Motor neuron (in vitro differentiated cells): ENCODE results near the gene HHLA2. TPM values are rescaled to one million over a fixed set of nuclear protein-coding genes. Genes with fewer than 3 reads are reported as not detected.

Experiments used
- ATAC-seq, 8 experiments: fragments of 200-7000 bp; cut with Tn5 transposase; replicated peaks in 6 of 8; 2 replicates each; pipeline ENCODE4 v1.8.0; 2021; ENCODE audit warnings: mild to moderate bottlenecking in 8 of 8, moderate library complexity in 8 of 8
- H3K27ac ChIP-seq, 2 donors: fragments of 250-450 bp; sonication (Bioruptor Pico); 2 replicates each; pipeline ENCODE4 v1.9.0; 2021; ENCODE audit warnings: antibody characterized with exemption in 2 of 2, mild to moderate bottlenecking in 2 of 2, moderate library complexity in 1 of 2
- H3K4me1 ChIP-seq, 2 donors: fragments of 250-450 bp; sonication (Bioruptor Pico); replicated peaks in 1 of 2; 2 replicates each; pipeline ENCODE4 v1.6.1; 2021; ENCODE audit warnings: antibody characterized with exemption in 2 of 2, mild to moderate bottlenecking in 2 of 2, moderate library complexity in 1 of 2
- H3K4me3 ChIP-seq, 5 donors: fragments of 250-450 bp; sonication (Bioruptor Pico); 2 replicates each; pipeline ENCODE4 v1.9.0; 2021; ENCODE audit warnings: antibody characterized with exemption in 5 of 5, mild to moderate bottlenecking in 5 of 5, moderate library complexity in 4 of 5
- WGBS, 10 experiments: fragments of 450-650 bp; shearing (Covaris generic); methylation state at CpG; one replicate each; pipeline ENCODE4 v1.0.0; 2022; 5-methylcytosine and 5-hydroxymethylcytosine counted together
- in situ Hi-C, 9 experiments: fragments of 400-800 bp; cut with MboI; loops; one replicate each; pipeline ENCODE4 v1.15.0; 2021; ENCODE audit warnings: low sequenced_read_pairs in 9 of 9, low pct_unique_long_range_greater_than_20kb in 2 of 9; ENCODE audit not compliant: unreplicated experiment in 9 of 9
- total RNA-seq, 8 experiments: library from RNA; unstranded; fragments of 300-600 nt; gene quantifications; 2 replicates each; pipeline versions ENCODE4 v1.2.3 to v1.2.4, GENCODE V29; 2022

The HHLA2 gene
- total RNA-seq, 8 experiments from 2014 or later = 0.09 to 0.57 (median 0.22) TPM; not detected in 2

DNA sequence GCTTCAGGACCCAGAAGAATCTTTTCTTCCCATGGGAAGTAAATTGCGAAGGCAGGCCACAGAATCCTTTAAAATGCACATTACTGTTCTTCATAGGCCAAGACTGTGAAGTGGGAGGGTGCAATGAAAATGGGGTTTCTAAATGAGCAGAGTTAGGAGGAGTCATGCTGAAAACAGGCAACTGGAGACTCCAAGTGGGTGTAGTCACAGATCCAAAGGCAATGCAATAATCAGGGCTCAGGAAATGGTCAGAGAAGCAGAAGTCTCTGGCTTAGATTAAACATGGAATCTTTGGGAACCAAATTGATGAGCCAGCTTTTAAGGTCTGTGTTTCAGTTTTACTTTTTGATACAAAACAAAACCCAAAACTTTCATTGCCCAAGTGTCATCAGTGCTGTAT is 37.6 kb downstream of the HHLA2 start:
- Histone ChIP-seq H3K4me1 (peaks cover 0 to 4% of the 10 kb centered on the region in 2 donors), H3K4me3 (no peak overlapping the region), H3K27ac (no peak overlapping the region)
- WGBS, 10 experiments = 30 to 86% (median 80%) methylated on average over 1 of the region's 1 CpG; no CpG with 5 or more reads in 4 of the 10 experiments
- in situ Hi-C loops = no loop called here
- peak in 2 of 8 experiments; percentile 96 for ATAC-seq

DNA sequence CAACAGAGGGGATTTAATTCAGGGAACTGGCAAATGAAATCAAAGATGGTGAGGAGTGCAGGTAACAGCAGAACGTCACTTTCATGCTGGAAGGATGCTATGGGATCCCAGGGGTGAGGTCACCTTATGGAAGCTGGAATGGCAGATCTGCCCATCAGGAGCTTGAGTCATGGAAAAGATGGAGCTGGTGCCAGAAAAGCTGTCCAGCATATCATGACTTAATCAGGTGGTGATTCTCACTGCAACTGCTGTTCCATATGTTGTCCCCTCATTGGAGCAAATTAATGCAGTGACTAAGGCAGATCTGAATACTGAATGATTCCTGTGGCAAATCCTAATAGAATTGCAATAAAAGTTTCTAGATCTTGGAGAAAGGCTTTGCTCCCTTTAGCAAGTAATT is 38.4 kb downstream of the HHLA2 start:
- H3K4me1 ChIP-seq = peaks cover 0 to 4% of the 10 kb centered on the region in 2 donors
- no peak overlapping the region for H3K27ac ChIP-seq
- peak in 4 of 8 experiments; percentile 19 to 71 (median 38) for ATAC-seq
- H3K4me3 ChIP-seq = no peak overlapping the region
- 43 to 100% (median 75%) methylated on average over 1 of the region's 1 CpG; no CpG with 5 or more reads in 4 of the 10 experiments for WGBS, 10 experiments
- in situ Hi-C loops = no loop called here

DNA sequence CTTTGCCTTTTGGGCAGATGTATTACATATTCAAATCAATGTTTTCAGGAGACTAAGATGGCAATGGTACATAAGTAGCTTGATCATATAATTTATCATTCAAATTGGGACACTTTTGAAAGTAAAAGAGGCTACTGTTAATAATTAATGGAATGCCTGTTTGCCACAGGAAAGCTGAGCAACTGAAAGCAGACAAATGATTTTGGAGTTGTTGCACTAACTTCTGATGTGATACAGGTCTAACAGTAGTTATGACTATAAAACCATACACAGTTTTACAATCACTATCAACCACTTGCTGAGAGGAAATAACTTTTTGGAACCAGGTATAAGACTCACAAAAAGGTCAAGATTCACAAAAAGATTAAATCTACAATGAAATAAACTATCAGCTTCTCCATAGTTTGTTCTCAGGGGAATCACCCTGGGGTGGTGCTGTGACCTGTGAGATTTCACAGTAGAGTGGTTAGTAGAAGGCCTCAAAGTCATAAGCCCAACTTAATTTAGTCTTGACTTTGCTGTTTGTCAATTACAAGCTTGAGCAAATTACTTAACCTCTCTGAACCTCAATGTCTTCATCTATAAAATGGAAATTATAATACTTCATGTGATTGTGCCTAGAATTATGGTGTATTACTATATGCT is 42.7 kb downstream of the HHLA2 start:
- in situ Hi-C loops = no loop called here
- Histone ChIP-seq H3K4me3 (no peak overlapping the region), H3K4me1 (peaks cover 3 to 4% of the 10 kb centered on the region in 2 donors), H3K27ac (no peak overlapping the region)
- ATAC-seq = no peak

DNA sequence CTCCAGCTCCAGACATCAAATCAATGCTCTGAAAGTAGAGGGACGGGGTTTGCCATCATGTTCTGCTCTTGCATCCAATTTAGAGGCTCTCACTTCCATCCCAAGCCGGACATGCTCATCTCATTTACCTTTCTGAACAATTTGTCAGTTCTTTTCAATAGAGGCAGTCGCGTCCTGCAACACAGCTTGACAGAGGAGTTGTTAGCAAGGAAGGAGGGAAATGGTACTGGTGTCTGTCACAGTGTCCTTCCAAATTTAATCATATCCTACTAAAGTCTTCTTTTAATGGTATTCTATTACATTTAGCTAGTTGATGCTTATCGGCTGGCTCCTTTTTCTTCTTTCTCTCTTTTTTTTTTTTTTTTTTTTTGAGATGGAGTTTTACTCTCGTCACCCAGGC is 45.6 kb downstream of the HHLA2 start:
- WGBS, 10 experiments = 47 to 98% (median 82%) methylated on average over 2 to 6 of the region's 6 CpGs; no CpG with 5 or more reads in 1 of the 10 experiments
- Histone ChIP-seq H3K27ac (no peak overlapping the region), H3K4me1 (peaks cover 5 to 6% of the 10 kb centered on the region in 2 donors), H3K4me3 (no peak overlapping the region)
- in situ Hi-C loops = no loop called here
- no peak for ATAC-seq

DNA sequence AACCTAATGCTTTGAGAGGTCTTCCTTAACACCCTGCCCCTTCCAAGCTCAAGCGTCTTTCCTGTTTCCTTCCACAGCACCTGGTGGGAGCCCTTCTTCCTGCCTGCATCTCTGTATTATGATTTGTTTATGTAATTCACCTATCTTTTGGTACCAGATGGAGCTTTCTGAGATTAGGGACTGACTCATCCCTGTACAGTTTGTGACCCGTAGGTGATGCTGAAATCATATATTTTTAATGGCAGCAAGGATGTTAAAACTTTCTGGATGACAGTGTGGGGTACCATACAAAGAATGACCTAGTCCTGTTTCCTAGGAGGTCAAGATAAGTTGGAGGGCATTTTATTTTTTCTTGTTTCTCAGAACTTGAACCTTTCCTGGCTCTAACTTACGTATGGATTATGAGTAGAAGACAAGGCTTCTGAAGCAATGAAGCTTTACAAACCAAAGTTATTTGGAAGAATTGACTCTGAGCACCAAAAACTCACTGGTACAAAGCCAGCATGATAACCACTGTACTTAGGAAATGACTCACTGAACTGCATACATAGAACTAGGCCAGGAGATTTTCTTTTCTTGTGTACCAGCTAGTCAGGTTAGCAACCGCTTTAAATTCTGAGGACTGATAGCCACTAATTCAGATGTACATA is 46.6 kb downstream of the HHLA2 start:
- in situ Hi-C loops = no loop called here
- ATAC-seq = no peak
- WGBS, 10 experiments = 29 to 100% (median 83%) methylated on average over 1 to 4 of the region's 4 CpGs; no CpG with 5 or more reads in 1 of the 10 experiments
- Histone ChIP-seq H3K27ac (no peak overlapping the region), H3K4me3 (no peak overlapping the region), H3K4me1 (peaks cover 6 to 9% of the 10 kb centered on the region in 2 donors)

DNA sequence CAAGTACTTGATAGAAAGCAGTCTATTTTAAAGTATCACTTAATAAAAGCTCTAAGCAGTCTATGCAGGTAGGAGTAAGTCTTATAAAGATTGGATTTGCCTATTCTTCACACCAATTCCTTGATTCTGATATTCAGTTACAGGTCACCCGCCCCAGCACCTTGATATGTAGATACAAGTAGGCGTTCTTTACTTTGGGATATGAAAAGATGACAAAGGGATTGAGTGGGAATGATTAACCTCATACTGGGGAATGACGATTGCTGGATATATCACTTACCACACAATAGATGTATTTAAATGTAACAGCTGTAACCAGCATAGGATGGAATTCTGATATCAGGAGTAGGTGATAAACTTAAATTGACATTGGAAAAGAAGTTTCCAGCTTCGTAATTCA is 47.1 kb downstream of the HHLA2 start:
- H3K27ac ChIP-seq = no peak overlapping the region
- in situ Hi-C loops = no loop called here
- H3K4me3 ChIP-seq = no peak overlapping the region
- WGBS, 10 experiments = 51 to 100% (median 81%) methylated on average over 1 to 4 of the region's 4 CpGs
- ATAC-seq = no peak
- H3K4me1 ChIP-seq = peaks cover 6 to 9% of the 10 kb centered on the region in 2 donors

DNA sequence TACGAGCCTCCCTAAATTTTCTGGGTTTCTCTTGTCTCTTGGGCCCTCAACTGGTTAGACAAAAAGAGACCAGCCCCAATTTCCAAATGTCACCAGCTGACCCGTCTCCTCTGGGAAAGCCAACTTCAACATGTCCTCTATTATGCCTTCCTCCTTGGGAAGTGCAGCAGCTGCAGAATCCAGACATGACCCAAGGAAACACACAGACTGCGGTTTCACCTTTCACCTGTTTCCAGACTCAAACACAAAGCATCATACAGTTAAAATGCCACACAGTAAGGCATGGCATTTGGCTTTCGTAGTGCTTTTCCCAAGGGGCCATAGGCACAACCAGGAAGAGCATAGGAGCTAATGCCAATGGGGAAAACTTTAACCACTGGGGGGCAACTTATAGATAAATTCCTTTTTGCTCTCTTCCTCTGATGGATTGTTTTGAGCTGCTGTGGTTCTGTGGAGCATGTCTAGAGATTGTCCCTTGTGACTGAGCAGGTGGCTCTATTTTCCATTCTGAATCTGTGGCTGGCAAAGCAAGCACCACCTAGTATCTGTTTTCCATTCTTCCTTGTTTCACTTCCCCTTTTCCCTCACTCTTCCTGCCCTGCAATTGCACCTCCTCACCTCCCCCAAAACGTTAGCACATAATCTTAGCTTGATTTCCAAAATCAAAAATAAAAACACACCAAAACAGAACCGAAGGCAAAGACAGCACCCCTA is 49.3 kb downstream of the HHLA2 start:
- WGBS, 10 experiments = 0 to 80% (median 35%) methylated on average over 1 to 6 of the region's 6 CpGs

DNA sequence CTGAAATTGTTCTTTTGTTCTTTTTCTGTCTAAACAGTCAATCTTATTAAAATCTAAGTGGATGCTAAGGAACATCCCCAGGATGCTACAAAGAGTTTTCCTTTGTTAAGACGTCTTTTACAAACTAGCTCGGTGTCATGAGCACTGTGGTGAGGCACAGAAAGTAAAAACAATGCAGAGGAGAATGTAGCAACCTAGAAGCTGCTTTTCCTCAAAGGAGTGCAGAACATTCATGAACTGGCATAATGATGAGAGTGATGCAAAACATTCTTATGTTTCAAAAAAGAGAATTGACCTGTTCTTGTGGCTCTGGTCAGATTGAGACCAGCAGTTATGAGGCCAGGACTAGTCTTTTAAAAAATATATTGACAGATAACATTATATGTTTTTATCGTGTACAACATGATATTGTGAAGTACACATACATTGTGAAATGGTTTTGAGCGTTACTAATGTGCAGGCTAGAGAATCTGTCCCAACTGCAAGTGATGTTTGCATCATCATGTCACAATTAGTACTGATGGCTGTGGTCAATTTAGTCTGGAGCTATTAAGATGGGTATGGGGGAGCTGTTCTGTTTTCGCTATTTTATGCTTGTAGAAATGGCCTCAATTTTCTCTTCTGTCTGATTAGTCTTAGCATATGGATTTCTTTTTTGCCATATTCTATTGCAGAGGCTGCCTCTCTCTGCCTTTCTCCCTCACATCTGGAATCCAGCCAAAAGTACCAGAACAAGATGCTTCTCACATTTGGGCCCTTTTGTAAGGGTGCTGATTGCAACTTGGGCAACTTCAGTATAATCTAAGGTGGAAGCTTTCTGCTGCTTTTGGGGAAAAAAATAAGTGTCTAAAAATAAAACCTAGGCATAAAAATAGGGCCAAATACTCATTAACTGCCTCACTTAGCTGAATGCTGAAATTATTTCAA is 50.2 kb downstream of the HHLA2 start:
- Histone ChIP-seq H3K27ac (no peak overlapping the region), H3K4me1 (peaks cover 3 to 9% of the 10 kb centered on the region in 2 donors), H3K4me3 (no peak overlapping the region)
- peak in 3 of 8 experiments; percentile 63 to 83 (median 80) for ATAC-seq
- in situ Hi-C loops = no loop called here
- WGBS, 10 experiments = 20 to 78% (median 67%) methylated on average over 1 to 5 of the region's 5 CpGs; no CpG with 5 or more reads in 1 of the 10 experiments

More for the DNA sequence above, 49.3 kb downstream of the HHLA2 start:
- Histone ChIP-seq H3K4me1 (peaks cover 3 to 9% of the 10 kb centered on the region in 2 donors), H3K4me3 (no peak overlapping the region), H3K27ac (no peak overlapping the region)
- in situ Hi-C loops = no loop called here
- no peak for ATAC-seq

DNA sequence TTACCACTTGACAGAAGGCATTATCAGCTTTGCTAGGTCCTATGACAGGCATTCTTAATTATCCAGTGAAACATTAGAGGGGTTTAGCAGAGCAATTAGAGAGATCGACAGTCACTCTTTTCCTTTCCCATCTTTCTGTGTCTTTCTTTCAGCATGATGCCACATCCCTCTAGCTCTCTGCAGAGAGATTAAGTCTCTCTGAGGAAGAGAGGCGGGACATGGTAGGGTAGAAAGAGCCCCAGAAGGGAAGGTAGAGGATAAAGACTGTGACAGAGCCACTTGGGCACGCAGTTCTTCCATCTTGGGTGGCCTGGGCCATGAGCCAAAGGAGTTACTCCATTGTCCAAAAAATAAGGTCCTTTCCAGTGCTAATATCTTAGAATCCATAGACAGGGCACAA is 55.8 kb downstream of the HHLA2 start:
- Histone ChIP-seq H3K4me1 (peaks cover 0 to 1% of the 10 kb centered on the region in 2 donors), H3K27ac (no peak overlapping the region), H3K4me3 (no peak overlapping the region)
- no peak for ATAC-seq
- WGBS, 10 experiments = 40 to 100% (median 55%) methylated on average over 1 to 3 of the region's 3 CpGs; no CpG with 5 or more reads in 2 of the 10 experiments
- in situ Hi-C loops = no loop called here

DNA sequence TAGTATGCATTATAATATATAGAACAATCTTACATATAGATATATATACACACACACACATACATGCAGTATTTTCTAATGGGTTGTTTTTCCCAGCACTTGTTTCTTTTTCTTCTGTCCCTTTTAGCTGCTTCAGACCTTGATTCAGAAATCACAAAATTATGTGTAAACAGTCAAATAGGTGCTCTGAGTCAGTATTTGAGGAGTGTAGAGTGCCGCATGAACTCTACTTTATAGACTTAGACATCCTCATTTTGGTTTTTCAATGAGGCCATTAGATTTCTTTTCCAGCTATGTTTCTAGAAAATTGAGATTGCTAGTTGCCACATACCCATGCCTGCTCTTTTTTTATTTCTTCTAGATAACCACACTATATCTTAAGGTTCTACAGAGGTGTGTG is 58.2 kb downstream of the HHLA2 start:
- H3K4me3 ChIP-seq = no peak overlapping the region
- H3K4me1 ChIP-seq = no peaks in the 10 kb centered on the region
- in situ Hi-C loops = no loop called here
- 71 to 100% (median 100%) methylated on average over 1 of the region's 1 CpG; no CpG with 5 or more reads in 2 of the 10 experiments for WGBS, 10 experiments
- no peak overlapping the region for H3K27ac ChIP-seq
- no peak for ATAC-seq

DNA sequence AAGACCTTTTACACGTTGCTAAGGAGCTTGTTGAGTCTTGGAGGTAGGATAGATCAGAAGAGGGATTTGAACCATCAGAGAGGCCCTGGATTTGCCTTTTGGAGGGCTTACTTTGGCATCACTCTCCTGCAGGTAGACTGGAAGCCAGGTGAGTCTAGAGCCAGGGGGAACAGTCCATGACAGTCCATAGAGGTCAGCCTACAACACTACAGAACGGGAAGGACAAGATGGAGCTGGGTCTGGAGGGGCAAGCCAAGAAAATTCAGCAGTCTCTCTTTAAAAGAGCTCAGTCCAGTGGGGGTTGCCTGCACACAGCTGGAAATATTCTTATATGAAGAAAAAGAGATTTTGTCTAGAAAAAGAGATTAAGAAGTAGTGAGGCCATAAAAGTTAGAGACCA is 60.7 kb downstream of the HHLA2 start:
- ATAC-seq = no peak
- in situ Hi-C loops = no loop called here
- Histone ChIP-seq H3K4me3 (no peak overlapping the region), H3K27ac (no peak overlapping the region), H3K4me1 (no peaks in the 10 kb centered on the region)
- WGBS, 10 experiments = 0 to 88% (median 58%) methylated on average over 1 to 2 of the region's 2 CpGs

DNA sequence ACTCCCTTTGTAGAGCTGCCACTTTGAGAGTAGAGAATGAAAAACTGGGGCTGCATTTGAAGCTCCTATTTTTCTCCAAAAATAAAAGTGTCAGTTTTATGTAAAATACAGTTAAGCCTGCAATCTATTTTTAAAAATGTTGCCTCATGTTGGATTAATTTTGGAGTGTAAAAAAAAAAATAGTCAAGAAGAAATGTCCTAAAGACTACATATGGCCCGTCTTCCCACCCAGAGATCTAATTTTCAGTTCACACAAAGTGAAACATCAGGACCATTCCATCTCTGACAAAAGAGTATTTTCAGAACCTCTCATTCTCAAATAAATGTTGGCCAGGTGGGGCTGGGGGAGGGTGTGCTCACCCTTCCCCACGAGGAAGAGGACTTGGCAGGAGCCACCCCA is 62.7 kb downstream of the HHLA2 start:
- in situ Hi-C loops = no loop called here
- H3K4me1 ChIP-seq = no peaks in the 10 kb centered on the region
- 20 to 100% (median 79%) methylated on average over 1 to 2 of the region's 2 CpGs; no CpG with 5 or more reads in 4 of the 10 experiments for WGBS, 10 experiments
- no peak overlapping the region for H3K4me3 ChIP-seq
- H3K27ac ChIP-seq = no peak overlapping the region
- ATAC-seq = no peak
